ELR (cell line): ENCODE data around the gene USP47.
"Not testable (repeated sequence)": the region's sequence is repeated elsewhere in the genome, so short reads cannot be mapped to it uniquely, and the experiment has no call there.

Experiments
- DNase-seq: peaks from one replicate; pipeline ENCODE4 v3.0.0-alpha.2; 2015; ENCODE audit warnings: low read depth

Gene USP47

DNA sequence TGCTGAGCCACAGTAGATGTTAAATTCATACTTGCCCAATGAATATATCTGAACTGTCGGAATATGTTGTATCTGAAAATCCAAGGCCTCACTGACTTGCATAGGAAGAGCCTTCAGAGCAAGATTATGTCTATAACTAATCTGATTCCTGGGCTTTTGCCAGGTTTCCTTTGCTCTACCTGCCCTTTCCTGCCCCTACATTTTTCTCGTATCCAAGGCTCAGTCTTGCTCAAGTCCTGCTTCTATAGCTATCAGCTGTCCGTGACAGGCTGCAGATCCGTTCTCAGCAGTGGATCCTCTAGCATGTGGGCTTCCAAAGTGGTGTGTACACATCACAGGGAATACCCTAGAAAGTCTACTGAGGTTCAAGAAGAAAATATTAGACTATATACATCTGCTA lies 18.8 kb upstream of the USP47 start:
- no peak for DNase-seq

DNA sequence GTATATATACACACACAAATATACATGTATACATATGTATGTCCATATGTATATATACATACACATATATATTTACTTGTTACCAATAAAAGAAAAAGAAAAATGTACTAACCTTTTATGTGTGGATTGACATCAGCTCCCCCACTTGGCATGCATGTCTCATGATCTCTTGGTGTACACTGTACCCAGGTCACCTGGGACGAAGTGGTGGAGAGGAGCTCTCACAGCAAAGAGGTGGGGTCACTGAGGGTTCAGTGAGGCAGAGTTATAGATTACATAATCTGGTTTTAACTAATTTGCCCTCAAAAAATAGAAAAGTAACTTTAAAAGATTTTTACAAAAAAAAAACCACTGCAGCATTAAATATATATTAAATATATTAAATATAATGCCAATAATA lies 15.5 kb upstream of the USP47 start:
- no peak for DNase-seq

DNA sequence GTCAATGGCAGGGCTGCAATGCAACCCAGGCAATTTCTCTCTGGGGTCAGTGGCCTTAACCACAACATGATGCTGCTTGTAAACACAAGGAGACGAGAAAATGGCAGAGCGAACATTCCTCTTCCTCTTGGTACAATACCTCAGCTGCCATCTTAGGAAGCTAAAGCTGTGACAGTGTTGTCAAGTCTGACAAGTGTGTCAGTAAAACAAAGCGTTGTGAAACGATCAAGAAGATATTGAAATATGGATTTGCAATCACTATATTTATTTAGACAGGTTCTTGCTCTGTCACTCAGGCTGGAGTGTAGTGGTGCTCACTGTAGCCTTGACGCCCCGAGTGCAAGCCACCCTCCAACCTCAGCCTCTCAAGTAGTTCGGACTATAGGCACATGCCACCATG lies 14.5 kb upstream of the USP47 start:
- DNase-seq: no peak

- DNase-seq: not testable (repeated sequence)
Measured at GRCh38 chr11:11831406-11831805, 10.4 kb upstream of the USP47 start.

- DNase-seq: no peak
Measured at GRCh38 chr11:11836676-11837231, 5.0 kb upstream of the USP47 start.

DNA sequence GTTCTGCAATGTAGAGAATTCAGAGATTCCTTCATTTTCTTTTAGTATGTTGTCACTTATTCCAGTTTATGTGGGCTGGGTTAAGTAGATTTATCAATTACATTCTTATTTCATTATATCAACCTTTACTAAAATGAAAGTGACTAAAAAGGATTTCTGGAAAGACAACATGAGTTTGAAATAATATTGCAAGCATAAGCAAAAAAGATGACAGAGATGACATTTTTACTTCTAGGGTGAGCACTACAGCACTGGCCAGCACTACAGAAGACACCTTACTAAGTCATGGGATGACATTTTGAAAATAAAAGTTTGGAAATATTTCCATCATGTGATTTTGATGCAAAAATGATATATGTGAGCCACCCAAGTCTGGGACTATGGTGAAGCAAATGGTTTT lies 2.1 kb upstream of the USP47 start:
- no peak for DNase-seq

- DNase-seq: peak; percentile 53
Measured at GRCh38 chr11:11841116-11841722, 553 bp upstream of the USP47 start.

DNA sequence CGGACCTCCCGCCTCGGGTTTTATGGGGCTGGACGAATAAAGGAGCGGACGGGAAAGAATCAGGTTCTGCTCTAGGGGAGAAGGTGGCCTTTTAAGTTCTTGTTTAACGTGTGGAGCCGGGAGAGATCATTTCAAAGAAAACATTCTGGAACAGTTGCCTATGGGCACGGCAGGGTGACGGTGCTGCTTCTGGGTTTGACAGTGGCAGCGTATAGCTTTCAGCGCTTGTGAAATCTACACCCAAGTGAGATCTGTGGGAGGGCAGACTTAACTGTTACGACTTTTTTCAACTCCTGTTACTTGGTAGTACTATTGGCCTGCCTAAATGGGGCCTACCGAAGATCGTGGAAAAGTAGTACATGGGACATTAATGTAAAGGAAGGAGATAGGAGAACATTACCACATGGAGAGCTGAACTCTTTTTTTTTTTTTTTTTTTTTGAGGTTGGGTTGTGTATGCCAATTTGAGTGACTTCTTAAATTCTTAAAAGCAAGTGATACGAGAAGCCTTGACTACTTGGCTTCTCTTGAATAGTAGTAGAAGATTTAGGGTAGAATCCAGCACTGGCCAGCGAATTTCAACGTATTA lies 743 bp downstream of the USP47 start:
- DNase-seq: peak; percentile 79

DNA sequence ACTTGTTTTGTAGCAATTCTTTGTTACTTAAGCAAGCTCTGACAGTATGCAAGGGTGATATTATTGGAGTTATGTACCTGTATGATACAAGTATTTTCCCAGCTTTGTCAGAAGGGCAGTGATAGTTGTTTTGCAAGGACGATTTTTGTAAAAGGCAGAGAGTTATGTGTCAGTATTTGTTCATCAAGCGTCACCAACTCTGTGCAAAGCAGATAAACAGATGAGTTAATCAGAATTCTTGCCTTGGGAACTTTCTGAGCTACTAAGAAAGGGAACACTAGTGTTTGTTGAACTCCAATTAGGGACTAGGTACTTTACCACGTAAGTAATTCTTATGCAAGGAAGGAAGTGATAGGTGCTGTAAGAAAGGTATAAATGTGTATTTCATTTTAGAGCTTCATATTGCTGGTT lies 1.4 kb downstream of the USP47 start:
- DNase-seq: peak; percentile 85

- no peak for DNase-seq
Measured at GRCh38 chr11:11843642-11844041, 1.9 kb downstream of the USP47 start.

DNA sequence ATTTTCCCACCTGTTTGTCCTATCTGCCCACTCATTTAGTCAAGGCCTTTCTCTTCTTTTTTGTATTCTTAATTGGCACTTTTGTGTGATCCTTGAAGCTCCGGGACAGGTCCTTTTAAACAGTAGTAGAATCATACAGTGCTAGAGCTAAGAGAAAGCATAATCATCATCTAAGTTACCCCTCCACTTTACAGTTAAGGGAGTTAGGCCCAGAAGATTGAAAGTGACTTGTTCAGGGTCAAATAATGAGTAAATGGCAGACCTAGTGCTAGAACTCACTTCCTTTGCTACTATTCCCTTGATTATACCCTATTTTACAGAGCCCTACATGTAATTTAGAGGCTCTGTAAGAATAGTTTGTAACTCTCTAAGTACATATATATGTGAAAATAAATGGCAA lies 2.5 kb downstream of the USP47 start:
- DNase-seq: no peak

DNA sequence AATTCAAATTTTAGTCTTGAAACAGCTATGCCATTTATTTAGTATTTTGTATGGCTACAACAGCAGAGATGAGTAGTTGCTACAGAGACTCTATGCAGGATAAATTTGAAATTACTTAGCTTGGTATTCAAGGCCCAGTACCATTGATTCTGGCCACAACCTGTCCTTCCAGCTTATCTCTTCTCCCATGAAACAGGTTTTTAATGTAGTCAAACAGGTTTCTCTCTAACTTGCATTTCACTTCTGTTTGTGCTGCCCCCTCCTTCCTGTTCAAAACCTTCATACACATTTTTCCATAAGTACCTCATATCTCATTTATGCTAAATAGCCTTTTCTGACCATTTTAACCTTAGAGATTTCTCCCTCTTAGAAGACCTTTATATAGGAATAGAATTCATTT lies 3.3 kb downstream of the USP47 start:
- no peak for DNase-seq

DNA sequence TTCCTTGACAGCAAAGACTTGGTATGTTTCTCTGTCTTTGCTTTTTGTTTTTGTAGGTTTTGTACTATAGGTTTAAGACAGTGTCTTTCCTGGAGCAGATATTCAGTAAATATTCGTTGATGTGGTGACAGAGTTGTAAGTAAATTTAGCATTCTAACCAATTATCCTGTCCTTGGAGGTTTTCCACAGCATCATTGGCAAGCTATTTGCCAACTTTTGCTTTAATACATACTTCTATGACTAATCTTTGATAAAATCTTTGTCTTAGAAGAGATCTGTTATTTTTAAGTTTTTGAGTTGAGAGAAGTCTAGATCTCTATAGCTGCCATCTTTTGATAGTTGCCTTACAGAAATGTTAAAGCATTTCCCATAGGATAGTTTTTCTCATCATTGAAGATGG lies 3.8 kb downstream of the USP47 start:
- peak; percentile 56 for DNase-seq

- DNase-seq: no peak
Measured at GRCh38 chr11:11847082-11847481, 5.3 kb downstream of the USP47 start.

DNA sequence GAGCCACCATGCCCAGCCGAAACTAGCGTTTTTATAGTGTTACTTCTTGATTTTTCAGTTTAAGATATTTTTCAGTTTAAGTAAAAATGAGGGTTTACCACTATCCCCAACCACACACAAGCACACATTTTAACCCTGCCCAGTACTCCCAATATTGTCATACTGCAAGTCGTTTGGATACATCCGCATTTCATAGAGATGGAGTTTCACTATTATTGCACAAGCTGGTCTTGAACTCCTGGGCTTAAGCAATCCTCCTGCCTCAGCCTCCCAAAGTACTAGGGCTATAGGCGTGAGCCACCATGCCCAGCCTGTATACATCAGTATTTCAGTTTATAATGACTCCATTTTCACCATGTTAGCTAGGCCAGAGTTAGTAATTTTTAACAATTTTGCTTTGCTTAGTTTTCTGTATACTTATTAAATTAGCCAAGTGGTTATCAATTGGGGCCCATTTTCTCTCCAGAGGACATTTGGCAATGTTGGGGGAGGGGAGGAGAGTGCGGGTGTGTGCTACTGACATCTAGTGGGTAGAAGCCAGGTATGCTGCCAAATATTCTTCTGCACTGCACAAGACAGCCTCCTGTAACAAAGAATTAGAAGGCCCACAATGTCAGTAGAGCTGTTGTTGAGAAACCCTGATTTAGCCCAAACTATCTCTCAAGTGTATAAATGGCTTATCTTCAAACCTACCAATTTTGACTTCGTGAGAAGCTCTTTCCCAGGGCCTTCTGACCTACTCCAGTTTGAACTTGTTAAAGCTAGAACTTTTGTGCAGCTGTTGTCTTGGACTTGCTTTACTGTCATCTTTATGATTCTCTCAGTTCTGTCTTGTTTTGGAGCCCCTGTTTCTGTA lies 7.3 kb downstream of the USP47 start:
- peak; percentile 79 for DNase-seq

- DNase-seq: no peak
Measured at GRCh38 chr11:11850668-11851067, 8.9 kb downstream of the USP47 start.

GRCh38 chr11:11856638-11857037 lies 14.9 kb downstream of the USP47 start:
- DNase-seq: peak; percentile 42

- DNase-seq: no peak
Measured at GRCh38 chr11:11857769-11858168, 16.0 kb downstream of the USP47 start.

- no peak for DNase-seq
Measured at GRCh38 chr11:11858676-11859075, 16.9 kb downstream of the USP47 start.

- DNase-seq: peak; percentile 68
Measured at GRCh38 chr11:11860103-11860979, 18.6 kb downstream of the USP47 start.

DNA sequence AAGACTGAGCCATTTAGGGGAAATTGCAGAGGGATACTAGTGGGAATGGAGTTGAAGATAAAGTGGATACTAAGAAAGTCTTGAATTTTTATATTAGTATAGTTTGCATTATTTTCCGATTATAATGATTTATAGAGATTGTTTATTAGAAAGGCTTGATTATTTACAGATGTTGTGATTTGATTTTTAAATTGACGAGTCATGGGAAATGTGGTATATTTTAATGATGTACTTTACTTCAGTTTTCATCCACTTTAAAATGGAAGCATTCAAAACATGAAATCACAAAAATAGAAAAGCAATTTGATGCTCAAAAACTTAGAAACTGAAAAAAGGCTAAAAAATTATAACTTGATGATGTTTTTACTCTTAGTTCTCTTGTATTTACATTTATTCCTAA lies 21.2 kb downstream of the USP47 start:
- no peak for DNase-seq

DNA sequence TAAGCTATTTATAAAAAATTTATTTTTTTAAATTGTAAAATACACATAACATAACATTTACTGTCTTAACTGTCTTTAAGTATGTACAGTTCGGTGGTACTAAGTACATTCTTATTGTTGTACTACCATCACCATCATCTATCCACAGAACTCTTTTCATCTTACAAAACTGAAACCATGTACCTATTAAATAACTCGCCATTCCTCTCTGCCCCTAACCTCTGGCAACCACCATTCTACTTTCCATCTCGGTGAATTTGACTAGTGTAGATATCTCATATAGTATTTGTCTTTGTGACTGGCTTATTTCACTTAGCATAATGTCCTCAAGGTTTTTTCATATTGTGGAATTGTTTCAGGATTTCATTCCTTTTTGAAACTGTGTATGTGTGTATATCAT lies 22.6 kb downstream of the USP47 start:
- no peak for DNase-seq
